8988T (cell line): ENCODE data around the gene OR56A1.

Experiments
- DNase-seq: peaks from one replicate; pipeline ENCODE4 v3.0.0; 2011

OR56A1 gene

GRCh38 chr11:5986885-5987284 lies 43.7 kb downstream of the OR56A1 start, which contains the start of gene OR52L1:
Gene OR52L1, minus strand, starts transcription at chr11:5986985. Its CDS starts 55 bp downstream, at chr11:5986930.
- no peak for DNase-seq

DNA sequence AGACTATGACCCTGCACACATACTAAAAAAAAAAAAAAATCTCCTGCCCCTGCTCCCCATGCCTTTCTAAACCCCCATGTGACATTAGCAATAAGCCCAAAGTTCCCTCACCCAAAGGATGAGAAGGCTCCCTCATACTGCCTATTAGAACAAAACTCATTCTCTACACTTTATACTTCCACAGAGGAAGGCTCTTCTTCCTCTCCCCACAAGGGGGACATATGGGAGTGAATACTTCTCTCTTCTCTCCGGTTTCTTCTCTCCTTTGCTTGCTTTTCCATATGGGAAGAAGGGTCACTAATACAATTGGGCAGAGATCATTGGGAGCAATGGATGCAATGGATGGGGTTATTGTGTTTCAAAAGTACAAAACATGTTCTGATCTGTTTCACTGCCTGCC lies 47.1 kb downstream of the OR56A1 start:
- DNase-seq = no peak

DNA sequence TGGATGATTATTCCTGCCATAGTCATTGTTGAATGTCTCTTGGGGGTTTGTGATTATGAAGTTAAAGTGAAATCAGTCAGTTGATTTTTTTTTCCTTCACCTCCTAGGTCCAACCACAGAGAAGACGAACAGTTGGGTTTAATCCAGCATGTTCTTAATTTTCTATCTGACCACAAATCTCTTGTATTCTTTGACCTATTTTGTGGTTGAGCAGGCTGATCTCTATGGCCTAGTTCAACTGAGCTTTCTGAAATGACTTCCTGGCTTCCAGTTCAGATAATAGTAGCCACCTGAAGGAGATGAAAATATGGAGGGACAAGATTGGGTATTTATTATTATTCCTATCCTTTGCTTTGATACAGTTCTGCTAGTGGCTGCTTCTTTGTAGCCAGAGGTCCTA lies 57.0 kb downstream of the OR56A1 start:
- no peak for DNase-seq
